SU-DHL-6 (cell line): ENCODE data around the gene SPHKAP.

ENCODE experiments used
- CTCF ChIP-seq: fragments of 200-600 bp; sonication (generic); IDR thresholded peaks from one replicate; pipeline ENCODE4 v1.5.1; 2017; ENCODE audit warnings: antibody characterized with exemption, mild to moderate bottlenecking, low read length, moderate library complexity; ENCODE audit not compliant: insufficient read depth, poor library complexity, severe bottlenecking
- EZH2phosphoT487 ChIP-seq: fragments of 200-600 bp; sonication (generic), shearing (Covaris generic); conservative IDR thresholded peaks from 2 replicates; pipeline ENCODE4 v1.6.1; 2018; ENCODE audit warnings: mild to moderate bottlenecking, antibody characterized with exemption, low read length, moderate library complexity, mixed read lengths

- TF ChIP-seq CTCF (no peak), EZH2phosphoT487 (no peak)
Measured at GRCh38 chr2:227971619-227972230, 209.8 kb downstream of the SPHKAP start.
